ENCODE measurements around the gene LAMC3.

The LAMC3 gene

DNA sequence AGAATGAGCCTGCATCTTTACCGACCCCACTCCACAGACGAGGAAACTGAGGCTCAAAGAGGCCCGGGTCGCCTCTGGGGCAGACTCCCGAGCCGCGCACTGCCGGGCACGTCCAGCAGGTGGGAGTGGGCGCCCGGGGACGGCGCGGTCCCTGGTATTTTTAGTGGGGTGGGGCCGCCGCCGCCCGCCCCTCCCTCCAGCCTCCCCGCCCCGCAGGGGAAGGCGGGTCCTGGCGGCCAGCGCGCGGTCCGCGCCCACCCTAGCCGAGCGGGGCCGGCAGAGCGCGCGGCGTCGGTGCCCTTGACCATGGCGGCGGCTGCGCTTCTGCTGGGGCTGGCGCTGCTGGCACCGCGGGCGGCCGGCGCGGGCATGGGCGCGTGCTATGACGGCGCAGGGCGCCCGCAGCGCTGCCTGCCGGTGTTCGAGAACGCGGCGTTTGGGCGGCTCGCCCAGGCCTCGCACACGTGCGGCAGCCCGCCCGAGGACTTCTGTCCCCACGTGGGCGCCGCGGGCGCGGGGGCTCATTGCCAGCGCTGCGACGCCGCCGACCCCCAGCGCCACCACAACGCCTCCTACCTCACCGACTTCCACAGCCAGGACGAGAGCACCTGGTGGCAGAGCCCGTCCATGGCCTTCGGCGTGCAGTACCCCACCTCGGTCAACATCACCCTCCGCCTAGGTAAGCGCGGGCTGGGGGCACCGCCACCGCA lies at the start of gene LAMC3:
Gene LAMC3 (plus strand): TSS at position 266 of the 710 bp plus-strand sequence. CDS start 41 bp downstream, at position 307.
- no peak for DNase-seq (ENCODE audit: low spot score)

DNA sequence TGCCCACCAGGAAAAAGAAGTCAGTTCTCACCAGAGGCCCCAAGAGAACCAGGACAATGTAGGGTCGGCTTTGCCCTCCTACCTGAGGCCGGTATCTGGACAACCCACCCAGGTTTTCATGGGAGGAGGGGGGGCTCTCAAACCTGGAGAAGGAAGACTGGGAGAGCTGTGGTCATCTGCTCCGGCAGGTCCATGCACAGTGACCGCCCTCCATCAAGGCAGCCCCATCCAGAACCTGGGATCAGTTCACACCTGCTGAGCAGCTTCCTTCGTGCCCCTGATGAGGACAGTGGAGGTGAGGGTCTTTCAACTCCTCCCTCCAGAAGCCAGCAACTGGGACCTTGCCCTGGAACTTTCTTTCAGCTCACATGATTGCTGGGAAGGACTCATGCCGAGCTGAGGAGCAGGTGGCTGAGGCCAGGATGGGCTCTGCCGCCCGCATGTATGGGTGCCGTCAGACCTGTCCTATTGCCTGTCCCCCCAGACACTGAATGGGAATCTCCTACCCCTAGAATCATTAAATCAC lies 49.1 kb upstream of the LAMC3 start:
- DNase-seq (ENCODE audit: low spot score), result no peak

DNA sequence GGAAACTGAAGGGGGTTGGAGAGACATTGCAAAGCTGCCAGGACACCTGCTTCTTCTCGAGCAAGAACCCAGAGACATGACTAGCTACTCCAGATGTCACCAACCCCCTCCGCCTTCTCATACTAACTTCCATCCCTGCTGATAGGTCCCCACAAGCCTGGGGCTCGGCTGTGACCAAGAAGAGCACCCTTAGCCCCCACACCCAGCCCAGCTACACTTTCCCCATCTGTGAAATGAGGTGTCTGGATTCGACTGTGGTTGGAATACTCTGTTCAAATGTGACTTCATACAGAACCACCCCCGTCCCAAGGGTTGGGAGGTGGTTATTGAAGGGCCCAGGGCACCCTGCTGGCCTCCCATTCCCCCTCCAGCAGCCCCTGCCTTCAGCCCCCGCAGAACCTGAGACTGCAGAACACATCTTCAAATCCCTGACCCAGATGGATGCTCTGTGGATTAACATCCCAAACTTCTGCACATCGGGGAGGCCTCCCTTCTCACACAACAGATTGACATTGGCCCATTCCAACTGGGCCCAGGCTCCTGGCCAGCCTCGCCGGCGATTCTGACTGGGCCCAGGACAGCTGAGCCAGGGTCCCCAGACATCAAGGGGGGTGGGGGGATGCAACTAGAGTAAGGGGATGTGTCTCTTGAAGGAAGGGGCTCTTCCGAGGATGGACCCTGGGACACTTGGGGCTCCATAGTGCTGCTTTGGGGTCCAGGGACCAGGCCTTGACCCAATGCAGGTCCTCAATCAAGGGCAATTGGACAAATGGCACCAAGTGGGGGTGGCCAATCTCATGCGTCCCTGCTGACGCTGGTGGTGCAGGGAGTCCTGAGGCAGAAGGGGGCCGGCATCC lies 48.2 kb upstream of the LAMC3 start:
- no peak for DNase-seq (ENCODE audit: low spot score)

DNA sequence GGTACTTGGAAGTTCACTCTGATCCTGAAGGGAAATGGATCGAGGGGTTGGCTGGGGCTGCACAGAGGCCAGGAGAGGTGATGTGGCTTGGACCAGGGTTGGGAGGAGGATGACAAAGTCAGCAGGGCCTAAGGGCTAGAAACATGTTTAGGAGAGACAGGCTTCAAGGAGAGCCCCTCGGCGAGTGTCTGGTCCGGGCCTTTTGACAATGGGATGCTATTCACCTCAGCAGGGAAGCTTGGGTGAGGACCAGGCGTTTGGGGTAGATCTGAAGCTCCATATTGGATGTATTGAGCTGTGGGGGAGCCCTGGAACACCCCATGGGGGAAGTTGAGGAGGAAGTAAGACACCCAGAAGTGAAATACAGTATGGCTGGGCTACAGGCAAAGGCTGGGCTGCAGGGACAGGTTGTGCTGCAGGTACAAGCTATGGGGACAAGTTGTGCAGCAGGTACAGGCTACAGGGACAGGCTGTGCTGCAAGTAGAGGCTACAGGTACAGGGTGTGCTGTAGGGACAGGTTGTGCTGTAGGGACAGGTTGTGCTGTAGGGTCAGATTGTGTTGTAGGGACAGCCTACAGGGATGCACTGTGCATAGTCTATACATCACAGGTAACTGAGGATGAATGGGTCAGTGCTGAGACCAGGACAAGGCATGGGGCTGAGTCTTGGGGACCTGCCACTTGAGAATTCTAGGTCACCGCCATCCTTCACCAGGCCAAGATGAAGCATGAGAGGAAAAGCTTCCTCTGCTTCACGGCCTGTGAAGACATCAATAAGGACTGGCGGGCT lies 47.3 kb upstream of the LAMC3 start:
- no peak for DNase-seq (ENCODE audit: low spot score)

DNA sequence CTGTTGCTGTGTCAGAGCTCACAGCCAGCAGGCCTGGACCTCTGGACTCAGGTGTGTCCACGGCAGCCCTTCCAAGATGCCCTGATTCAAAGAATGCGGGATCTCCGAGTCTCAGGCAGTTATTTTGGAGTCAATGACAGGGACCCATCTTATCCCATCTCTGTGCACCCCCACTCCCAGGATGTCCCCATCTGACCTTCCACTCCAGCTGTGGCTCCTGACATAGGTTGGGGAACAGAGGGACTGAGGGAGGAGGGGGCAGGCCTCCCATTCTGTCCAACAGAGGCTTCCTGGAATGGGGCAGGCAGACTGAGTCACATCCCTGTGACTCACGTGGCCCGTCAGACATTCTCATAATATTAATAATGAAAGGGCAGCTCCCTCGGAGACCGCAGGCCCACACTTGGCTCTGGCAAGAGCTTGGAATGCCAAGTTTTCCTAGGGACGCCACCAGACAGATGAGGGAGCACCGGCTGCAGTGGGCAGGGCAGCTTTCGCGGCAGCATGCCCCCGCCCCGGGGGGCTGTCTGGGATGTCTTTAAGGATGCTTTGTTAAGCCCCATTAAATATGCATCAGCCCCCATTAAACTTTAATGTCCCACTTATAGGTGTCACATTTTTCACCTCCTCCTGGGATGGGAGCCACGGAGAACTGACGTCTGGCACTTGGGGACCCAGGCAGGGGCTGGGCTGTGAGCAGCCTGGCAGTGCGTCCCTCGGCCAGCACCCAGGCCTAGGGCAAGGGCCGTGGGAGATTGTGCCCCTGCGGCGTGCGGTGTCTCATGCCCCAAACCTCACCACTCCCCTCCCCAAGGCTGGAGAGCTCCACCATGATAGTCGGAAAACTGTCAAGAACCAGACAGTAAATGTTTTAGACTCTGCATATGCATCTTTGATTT lies 46.3 kb upstream of the LAMC3 start:
- DNase-seq (ENCODE audit: low spot score), result no peak

DNA sequence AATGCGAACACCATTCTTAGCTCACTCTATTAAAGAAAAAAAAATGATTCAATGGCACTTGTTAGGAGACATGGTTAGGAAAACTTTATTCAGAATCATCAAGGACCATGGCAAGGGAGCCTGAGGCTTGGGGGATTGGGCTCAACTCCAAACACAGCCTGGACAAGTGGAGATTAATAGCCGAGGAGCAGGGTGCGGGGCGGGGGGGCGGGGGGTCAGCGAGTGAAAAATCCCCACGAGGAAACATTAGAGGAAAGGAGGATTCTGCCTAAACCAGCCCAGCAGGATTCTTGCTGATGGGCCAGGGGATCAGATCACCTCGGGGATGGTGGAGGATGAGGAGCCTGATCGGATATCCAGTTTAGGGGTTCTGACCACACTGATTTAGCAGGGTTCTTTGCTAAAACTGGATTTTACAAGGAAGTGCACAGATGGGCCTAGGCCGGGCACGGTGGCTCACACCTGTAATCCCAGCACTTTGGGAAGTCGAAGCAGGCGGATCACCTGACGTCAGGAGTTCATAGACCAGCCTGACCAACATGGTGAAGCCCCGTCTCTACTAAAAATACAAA lies 45.6 kb upstream of the LAMC3 start:
- no peak for DNase-seq (ENCODE audit: low spot score)

DNA sequence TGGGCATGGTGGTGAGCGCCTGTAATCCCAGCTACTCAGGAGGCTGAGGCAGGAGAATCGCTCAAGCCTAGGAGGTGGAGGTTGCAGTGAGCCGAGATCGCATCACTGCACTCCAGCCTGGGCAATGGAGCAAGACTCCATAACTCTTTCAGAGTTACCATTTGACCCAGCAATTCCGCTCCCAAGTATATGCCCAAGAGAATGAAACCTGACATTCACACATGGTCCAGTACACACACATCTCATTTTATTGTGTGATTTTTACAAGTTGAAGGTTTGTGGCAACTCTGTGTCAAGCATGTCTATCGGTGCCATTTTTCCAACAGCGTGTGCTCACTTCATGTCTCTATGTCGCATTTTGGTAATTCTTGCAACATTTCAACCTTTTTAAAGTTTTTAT lies 45.1 kb upstream of the LAMC3 start:
- no peak for DNase-seq (ENCODE audit: low spot score)

DNA sequence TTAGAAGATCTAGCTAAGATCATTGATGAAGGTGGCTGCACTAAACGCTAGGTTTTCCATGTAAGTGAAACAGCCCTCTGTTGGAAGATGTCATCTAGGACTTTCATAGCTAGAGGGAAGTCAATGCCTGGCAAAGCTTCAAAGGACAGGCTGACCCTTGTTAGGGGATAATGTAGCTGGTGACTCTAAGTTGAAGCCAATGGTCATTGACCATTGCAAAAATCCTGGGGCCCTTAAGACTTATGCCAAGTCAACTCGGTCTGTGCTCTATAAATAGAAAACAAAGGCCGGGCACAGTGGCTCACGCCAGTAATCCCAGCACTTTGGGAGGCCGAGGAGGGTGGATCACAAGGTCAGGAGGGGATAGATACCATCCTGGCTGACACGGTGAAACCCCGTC lies 43.3 kb upstream of the LAMC3 start:
- DNase-seq (ENCODE audit: low spot score), result no peak

DNA sequence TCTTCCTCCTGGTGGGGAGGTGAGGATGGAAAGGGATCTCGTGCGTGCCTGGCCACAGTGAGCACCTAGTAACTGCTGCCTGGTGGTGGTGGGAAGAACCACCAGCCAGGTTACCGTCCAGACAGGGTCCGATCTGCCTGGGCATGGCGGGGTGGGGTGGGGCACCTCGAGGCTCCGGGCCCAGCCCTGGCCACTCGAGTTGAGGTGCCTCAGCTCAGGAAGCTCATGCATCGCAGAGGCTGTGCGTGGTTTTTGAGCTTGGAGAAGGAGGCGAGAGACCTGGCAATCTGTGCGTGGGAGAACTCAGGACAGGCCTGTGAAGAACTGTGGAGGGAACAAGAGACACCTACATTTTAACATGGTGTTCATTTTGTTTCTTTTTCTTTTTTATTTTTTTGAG lies 38.9 kb upstream of the LAMC3 start:
- no peak for DNase-seq (ENCODE audit: low spot score)

DNA sequence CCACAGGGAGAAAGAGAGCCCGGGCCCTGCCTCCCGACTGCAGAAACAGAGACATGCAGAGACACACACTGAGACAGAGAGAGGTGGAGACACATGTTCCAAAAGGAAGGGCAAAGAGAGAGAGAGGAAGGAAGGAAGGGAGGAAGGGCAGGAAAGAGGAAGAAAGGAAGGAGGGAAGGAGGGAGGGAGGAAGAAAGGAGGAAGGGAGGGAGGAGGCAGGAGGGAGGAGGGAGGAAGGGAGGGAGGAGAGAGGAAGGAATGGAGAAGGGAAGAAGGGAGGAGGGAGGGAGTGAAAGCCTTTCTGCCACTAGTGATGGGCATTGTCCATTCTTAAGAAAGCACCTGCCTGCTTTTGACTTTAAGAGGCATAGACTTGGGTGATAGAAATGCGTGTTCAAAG lies 38.1 kb upstream of the LAMC3 start:
- DNase-seq (ENCODE audit: low spot score), result no peak

DNA sequence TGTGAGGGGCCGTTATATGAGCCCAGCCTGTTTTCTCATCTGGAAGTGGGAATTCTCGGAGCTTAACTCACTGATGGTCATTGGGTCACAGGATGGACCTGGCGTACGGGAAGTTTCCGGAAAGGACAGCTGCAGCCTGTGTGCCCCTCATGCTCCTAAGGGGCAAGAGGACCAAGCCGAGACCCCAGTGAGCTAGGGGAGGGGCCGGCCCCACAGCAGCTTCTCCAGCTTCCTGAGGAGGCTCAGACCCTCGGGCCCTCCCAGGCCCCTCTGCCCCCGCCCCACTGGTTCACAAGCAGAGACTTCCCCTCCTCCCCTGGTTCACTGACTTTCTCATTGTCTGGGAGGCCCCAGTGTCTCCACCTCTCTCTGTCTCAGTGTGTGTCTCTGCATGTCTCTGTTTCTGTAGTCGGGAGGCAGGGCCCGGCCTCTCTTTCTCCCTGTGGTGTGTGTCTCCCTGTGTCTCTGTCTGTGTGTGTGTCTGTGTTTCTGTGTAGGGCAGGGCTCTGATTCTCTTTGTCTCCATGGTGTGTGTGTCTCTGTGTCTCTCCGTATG lies 37.6 kb upstream of the LAMC3 start:
- no peak for DNase-seq (ENCODE audit: low spot score)

DNA sequence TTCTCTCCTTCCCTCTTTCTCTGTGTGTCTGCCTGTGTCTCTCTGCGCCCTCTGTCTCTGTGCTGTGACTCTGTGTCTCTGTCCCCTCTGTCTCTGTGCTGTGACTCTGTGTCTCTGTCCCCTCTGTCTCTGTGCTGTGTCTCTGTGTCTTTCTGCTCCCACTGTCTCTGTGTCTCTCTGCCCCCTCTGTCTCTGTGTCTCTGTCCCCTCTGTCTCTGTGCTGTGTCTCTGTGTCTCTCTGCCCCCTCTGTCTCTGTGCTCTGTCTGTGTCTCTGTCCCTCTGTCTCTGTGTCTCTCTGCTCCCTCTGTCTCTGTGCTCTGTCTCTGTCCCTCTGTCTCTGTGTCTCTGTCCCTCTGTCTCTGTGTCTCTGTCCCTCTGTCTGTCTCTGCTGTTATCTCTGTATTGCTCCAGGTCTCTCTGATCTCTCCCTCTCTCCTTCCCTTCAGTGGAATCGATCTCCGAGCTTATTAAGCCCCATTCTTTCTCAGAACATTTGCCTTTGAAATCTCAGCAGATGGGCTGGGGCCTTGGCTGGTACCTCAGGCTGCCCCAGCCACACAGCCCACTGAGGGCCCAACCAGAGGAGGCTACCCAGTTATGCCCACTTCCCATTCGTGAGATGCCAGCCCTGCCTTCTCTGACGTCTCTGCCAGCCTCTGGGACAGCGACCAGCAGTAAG lies 36.6 kb upstream of the LAMC3 start:
- no peak for DNase-seq (ENCODE audit: low spot score)

DNA sequence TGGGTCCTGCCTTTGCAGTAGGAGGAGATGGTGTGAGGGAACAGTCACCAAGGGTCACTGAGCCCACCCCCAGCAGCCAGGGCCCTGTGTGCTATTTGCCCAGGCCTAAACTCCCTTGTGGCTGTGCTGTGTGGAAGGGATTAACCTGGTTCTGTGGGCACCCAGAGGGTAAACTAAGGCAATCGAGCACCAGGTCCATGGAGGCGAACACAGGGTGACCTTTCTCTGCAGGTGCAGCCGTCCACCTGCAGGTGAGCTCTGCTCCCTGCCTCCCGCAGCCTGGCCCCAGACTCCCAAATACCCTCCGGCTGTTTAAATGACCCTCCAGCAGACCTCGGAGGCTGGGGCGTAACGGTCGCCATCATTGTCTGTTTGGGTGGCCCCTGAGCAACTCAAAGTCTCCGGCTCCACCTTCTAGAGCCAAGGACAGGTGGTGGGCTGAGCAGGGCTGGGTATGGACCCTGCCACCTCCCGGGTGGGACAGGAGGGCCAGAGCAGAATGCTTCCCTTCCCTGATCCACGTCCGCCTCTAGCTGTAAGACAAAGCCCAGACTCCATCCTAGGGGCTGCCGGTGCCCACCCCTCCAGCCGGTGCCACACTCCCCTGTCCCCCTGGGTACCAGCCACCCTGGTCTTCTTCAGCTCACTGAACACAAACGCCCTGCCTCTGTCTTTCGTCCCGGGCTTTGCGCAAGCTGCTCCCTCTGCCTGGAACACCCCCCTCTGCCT lies 35.9 kb upstream of the LAMC3 start:
- DNase-seq (ENCODE audit: low spot score), result no peak

DNA sequence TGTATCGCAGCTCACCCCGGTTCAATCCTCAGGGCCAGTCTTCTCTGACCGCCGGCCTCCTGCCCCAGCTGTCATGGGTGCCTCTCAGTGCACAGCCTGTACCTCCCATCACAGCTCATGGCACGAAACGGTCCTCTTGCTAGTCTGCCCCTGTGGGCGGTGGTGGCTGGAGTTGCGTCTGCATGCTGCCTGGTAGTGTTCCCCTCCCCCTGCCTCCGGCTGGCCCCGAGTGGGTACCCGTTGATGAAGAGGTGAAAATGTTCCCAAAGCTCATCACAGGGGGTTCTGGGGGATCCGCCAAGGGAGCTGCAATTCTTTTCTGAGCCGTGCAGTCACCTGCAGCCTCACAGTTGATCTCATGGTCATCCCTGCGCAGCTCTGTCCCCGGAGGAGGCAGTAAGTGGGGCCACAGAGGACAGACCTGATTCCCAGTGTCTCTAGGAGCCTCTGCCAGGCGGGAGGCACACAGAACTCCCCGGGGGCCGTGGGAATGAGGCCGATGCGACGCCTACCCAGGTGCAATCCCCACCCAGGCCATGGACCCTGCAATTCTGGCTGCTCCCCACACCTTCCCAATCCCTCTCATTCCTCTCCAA lies 35.2 kb upstream of the LAMC3 start:
- DNase-seq (ENCODE audit: low spot score), result no peak

DNA sequence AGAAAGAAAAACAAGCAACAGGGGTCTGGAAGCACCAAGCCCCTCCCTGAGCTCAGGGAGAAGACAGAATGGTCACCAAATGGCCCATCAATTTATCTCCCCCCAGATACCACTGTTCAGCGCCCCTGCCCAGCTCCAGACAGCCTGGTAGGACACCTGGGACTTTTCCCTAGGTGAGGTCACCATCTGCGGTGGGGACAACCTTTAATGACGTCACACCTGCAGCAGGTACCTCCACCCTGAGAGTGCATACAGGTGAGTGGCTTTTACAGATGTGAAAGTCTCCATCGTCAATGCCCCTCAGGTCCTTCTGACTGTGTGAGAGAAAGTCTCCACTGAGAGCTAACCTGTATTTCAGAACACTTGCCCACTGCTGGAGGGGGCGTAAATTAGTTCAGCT lies 34.3 kb upstream of the LAMC3 start:
- no peak for DNase-seq (ENCODE audit: low spot score)

DNA sequence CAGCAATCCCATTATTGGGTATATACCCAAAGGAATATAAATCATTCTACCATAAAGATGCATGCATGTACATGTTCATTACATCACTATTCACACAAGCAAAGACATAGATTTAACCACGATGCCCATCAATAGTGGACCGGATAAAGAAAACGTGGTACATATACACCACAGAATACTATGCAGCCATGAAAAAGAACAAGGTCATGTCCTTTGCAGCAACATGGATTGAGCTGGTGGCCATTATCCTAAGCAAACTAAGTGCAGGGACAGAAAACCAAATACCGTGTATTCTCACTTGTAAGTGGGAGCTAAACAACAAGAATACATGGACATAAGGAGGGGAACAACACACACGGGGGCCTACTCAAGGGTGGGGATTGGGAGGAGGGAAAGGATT lies 33.8 kb upstream of the LAMC3 start:
- no peak for DNase-seq (ENCODE audit: low spot score)

DNA sequence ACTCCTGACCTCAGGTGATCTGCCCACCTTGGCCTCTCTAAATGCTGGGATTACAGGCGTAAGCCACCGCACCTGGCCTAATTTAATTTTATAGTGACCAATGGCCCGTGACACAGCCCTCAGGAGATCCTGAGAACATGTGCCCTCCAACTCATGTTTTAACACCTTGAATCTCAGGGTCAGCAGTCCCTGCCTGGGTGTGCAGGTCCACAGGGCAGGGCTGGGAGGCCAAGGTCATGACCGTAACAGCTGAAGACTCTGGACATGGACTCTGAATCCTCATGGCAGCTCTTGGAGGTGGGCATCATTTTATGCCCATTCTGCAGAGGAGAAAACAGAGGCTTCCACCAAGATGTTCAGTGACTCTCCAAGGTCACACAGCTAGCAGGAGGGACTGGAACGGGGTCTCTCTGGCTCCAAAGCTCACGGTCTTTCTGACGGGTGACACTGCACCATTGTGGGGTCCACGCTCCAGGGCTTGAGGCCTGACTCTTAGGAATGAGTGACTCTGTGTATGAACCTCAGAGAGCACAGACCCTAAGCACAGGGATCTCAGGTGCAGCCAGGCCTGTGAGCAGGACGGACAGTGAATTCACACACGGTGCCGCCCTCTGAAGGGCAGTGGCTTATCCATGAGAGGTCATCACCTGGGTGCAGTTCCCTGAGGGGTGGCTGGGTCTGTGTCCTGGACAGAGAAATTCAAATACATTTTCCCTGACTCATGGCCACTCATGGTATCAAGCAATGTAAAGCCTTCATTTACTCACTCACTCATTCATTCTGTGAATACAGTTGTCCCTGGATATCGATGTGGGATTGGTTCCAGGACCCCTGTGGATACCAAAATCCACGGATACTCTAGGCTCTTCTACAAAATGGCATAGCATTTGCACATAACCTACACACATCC lies 32.8 kb upstream of the LAMC3 start:
- no peak for DNase-seq (ENCODE audit: low spot score)

DNA sequence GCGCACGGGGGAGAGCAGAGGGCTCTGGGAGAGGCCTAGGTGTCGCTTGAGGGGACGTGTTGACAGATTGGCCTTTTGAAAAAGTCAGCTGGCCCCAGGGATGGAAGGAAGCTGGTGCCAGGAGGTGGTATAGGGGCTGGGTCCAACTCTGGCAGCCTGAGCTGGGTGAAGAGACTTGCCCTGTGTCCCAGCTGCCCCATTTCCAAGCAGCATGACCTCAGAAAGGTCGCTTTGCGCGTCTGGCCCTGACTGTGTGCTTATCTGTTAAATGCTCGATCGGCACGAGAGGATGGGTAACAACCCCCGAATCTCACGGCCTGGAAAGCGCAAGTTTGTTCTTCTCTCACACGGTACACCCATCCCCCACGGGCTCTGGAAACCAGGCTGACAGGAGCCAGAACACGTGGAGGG lies 31.2 kb upstream of the LAMC3 start:
- no peak for DNase-seq (ENCODE audit: low spot score)

Measured in CD4-positive, alpha-beta T cell treated with Interleukin-6 at 100 ng/mL for 8 hours (primary cell).